PFSK-1 (cell line): ENCODE data around the gene OMA1. TPM values are rescaled to one million over a fixed set of nuclear protein-coding genes. Genes with fewer than 3 reads are reported as not detected.

ENCODE experiments used
- FOXP2 ChIP-seq: optimal IDR thresholded peaks from 2 replicates; pipeline ENCODE3; 2011; ENCODE audit warnings: borderline replicate concordance, control low read depth, inconsistent platforms; ENCODE audit not compliant: insufficient read depth; ENCODE audit errors: extremely low read length, extremely low read depth
- POLR2AphosphoS5 ChIP-seq: IDR thresholded peaks from 2 replicates; pipeline ENCODE4 v1.6.1; 2012; ENCODE audit warnings: low read depth, mild to moderate bottlenecking, control low read depth, low read length, moderate library complexity
- REST ChIP-seq, 2 experiments: IDR thresholded peaks; 2 replicates each; pipeline versions ENCODE4 v1.6.1 to v1.8.0; 2011 to 2012; ENCODE audit warnings: low read depth in 2 of 2, low read length in 2 of 2, control low read depth in 1 of 2, inconsistent platforms in 1 of 2, mild to moderate bottlenecking in 1 of 2, moderate library complexity in 1 of 2; ENCODE audit not compliant: insufficient read depth in 1 of 2
- SIN3A ChIP-seq: IDR thresholded peaks from 2 replicates; pipeline ENCODE4 v1.6.1; 2012; ENCODE audit warnings: mild to moderate bottlenecking, low read length, moderate library complexity, borderline replicate concordance; ENCODE audit not compliant: insufficient read depth
- TAF1 ChIP-seq: IDR thresholded peaks from 2 replicates; pipeline ENCODE4 v1.6.1; 2012; ENCODE audit warnings: low read length, control low read depth, borderline replicate concordance; ENCODE audit not compliant: insufficient read depth
- polyA plus RNA-seq: library from polyadenylated mRNA; unstranded; fragments of >200 nt; gene quantifications from one replicate; pipeline ENCODE4 v1.2.1, GENCODE V29; 2012; ENCODE audit warnings: low read depth, missing spikeins; ENCODE audit not compliant: insufficient read length

OMA1 gene
- polyA plus RNA-seq: 3.5 TPM

GRCh38 chr1:58546520-58547308 lies at the start of gene OMA1:
TSS of gene OMA1 (minus strand) at chr1:58546726. CDS start at chr1:58539294, 7,432 bp downstream.
- TF ChIP-seq TAF1 (peak; percentile 57; the same call in 1 of the 2 replicates), FOXP2 (peak; percentile 84), REST (IDR thresholded peaks at IDR 0.05; ENCODE audit: insufficient read depth in 1 of 2, low read depth in 2 of 2, low read length in 2 of 2) (peak in 1 of 2 experiments; percentile 10; a peak in 1 of 4 replicates), SIN3A (peak; percentile 20; the same call in 1 of the 2 replicates), POLR2AphosphoS5 (peak; percentile 69)

GRCh38 chr1:58594546-58594945 lies 48.0 kb upstream of the OMA1 start:
- TF ChIP-seq FOXP2 (no peak), POLR2AphosphoS5 (no peak), TAF1 (no peak), SIN3A (no peak), REST (IDR thresholded peaks at IDR 0.05; ENCODE audit: insufficient read depth in 1 of 2, low read depth in 2 of 2, low read length in 2 of 2) (no peak)

- TF ChIP-seq TAF1 (no peak), POLR2AphosphoS5 (no peak), FOXP2 (no peak), SIN3A (no peak), REST (IDR thresholded peaks at IDR 0.05; ENCODE audit: insufficient read depth in 1 of 2, low read depth in 2 of 2, low read length in 2 of 2) (no peak)
These were observed 46.1 kb upstream of the OMA1 start for GRCh38 chr1:58592522-58593134.

GRCh38 chr1:58591806-58592205 lies 45.3 kb upstream of the OMA1 start:
- TF ChIP-seq POLR2AphosphoS5 (no peak), SIN3A (no peak), TAF1 (no peak), FOXP2 (no peak), REST (IDR thresholded peaks at IDR 0.05; ENCODE audit: insufficient read depth in 1 of 2, low read depth in 2 of 2, low read length in 2 of 2) (no peak)
